ENCODE measurements around the gene ACAN.

- TF ChIP-seq RAD21 (IDR thresholded peaks at IDR 0.05; ENCODE audit: low read length) (no peak), EP300 (IDR thresholded peaks at IDR 0.05; ENCODE audit: borderline replicate concordance in 1 of 2, low read depth in 1 of 2, low read length in 1 of 2) (no peak), FOXM1 (IDR thresholded peaks at IDR 0.05; ENCODE audit: low read depth) (no peak), RCOR1 (IDR thresholded peaks at IDR 0.05; ENCODE audit: low read length) (no peak), CTCF (IDR thresholded peaks at IDR 0.05) (no peak), ZBTB33 (IDR thresholded peaks at IDR 0.05; ENCODE audit: borderline replicate concordance, low read depth) (no peak), CHD2 (IDR thresholded peaks at IDR 0.05; ENCODE audit: low read length, partially characterized antibody) (no peak), USF2 (IDR thresholded peaks at IDR 0.05; ENCODE audit: borderline replicate concordance, low read depth, low read length) (no peak), SMC3 (IDR thresholded peaks at IDR 0.05; ENCODE audit: low read depth, low read length) (no peak), YY1 (IDR thresholded peaks at IDR 0.05; ENCODE audit: low read depth) (no peak), POLR2AphosphoS5 (IDR thresholded peaks at IDR 0.05; ENCODE audit: low read depth, low read length) (no peak), REST (IDR thresholded peaks at IDR 0.05; ENCODE audit: low read depth, low read length) (no peak), NRF1 (IDR thresholded peaks at IDR 0.05; ENCODE audit: low read depth, low read length) (no peak)
Observed at GRCh38 chr15:88908123-88908522, 104.9 kb downstream of the ACAN start.

Measured in SK-N-SH (cell line).